ENCODE measurements around the gene RNF145.

RNF145 gene

GRCh38 chr5:159113405-159113804 lies 95.9 kb downstream of the RNF145 start:
- no peak for DNase-seq (ENCODE audit: low read depth, low spot score)
- Histone ChIP-seq H3K9me3 (ENCODE audit: low read depth, low read length) (no peaks in the 10 kb centered on the region), H3K27ac (no peak overlapping the region), H3K9ac (ENCODE audit: insufficient read length) (no peak overlapping the region), H3K4me3 (no peak overlapping the region), H3K36me3 (ENCODE audit: insufficient read depth, low read length) (no peaks in the 10 kb centered on the region)
- TF ChIP-seq POLR2AphosphoS5 (IDR thresholded peaks at IDR 0.05; ENCODE audit: borderline replicate concordance, low read depth, low read length) (no peak), EZH2 (IDR thresholded peaks at IDR 0.05) (no peak), FOXP2 (optimal IDR thresholded peaks at IDR 0.05; ENCODE audit: control extremely low read depth, extremely low read length, insufficient read depth) (no peak)

GRCh38 chr5:159112436-159112835 lies 96.9 kb downstream of the RNF145 start:
- H3K9me3 ChIP-seq (ENCODE audit: low read depth, low read length): no peaks in the 10 kb centered on the region
- H3K36me3 ChIP-seq (ENCODE audit: insufficient read depth, low read length): no peaks in the 10 kb centered on the region
- H3K9ac ChIP-seq (ENCODE audit: insufficient read length): no peak overlapping the region
- DNase-seq (ENCODE audit: low read depth, low spot score): no peak
- H3K27ac ChIP-seq: no peak overlapping the region
- no peak for TF ChIP-seq POLR2AphosphoS5 (IDR thresholded peaks at IDR 0.05; ENCODE audit: borderline replicate concordance, low read depth, low read length)
- no peak for TF ChIP-seq EZH2 (IDR thresholded peaks at IDR 0.05)
- no peak for TF ChIP-seq FOXP2 (optimal IDR thresholded peaks at IDR 0.05; ENCODE audit: control extremely low read depth, extremely low read length, insufficient read depth)
- no peak overlapping the region for H3K4me3 ChIP-seq

All from SK-N-MC (cell line).